Jurkat, Clone E6-1 (cell line): Measurements from ENCODE around the gene EZH2.

ENCODE experiments used
- DNase-seq: peaks from one replicate; pipeline ENCODE4 v3.0.0-alpha.2; 2011; ENCODE audit warnings: low read depth, low spot score
- H3K4me3 ChIP-seq: 2 replicates; pipeline ENCODE4 v1.5.1; 2011; ENCODE audit warnings: mild to moderate bottlenecking, low read length, control low read depth, moderate library complexity

Gene EZH2

DNA sequence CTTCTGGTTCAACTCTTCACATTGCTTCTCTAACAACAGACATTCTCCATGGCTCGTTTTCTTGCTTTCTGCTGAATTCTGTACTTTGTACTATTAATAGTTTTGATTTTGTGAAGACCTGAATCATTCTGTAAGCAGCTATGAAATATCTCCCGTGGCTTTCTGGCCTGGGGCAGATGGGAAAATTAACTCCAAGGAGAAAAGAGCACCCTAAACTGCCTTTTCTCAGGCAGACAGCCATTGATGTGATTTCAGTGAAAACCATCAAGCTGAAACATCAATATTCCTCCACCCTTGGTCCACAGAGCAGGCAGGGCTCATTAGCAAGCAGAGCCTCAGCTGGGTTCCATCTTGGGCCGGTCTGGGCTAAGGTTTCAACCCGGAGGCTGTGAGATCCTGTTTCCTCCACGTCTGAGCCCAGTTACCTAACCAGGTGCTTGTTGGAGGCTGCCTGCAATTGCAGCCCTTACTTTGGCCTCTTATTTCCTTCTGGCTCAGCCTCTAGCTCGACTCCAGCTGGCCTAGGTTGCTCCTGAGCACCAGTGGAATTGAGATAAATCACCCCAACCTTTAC is 21.1 kb upstream of the EZH2 start:
- no peak for DNase-seq

DNA sequence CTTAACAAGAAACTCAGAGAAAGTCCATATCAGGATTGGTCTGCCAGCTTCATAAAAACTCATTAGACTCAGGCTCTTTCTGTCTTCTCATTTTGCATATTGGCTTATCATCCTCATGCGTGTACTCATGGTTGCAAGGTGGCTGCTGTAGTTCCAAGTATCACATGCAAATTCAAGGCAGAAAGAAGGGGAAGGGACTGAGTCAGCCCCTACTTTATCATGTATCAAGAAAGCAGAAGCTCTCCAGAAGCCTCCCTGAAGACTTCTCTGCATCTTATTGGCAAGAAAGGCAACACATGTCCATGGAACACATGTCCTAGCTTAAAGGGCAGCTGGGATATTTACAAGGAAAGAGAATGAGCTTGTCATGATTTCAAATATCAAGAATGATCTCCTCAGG is 19.4 kb upstream of the EZH2 start:
- DNase-seq: no peak
- H3K4me3 ChIP-seq: no peak overlapping the region

More for the DNA sequence above, 21.1 kb upstream of the EZH2 start:
- H3K4me3 ChIP-seq: no peak overlapping the region

DNA sequence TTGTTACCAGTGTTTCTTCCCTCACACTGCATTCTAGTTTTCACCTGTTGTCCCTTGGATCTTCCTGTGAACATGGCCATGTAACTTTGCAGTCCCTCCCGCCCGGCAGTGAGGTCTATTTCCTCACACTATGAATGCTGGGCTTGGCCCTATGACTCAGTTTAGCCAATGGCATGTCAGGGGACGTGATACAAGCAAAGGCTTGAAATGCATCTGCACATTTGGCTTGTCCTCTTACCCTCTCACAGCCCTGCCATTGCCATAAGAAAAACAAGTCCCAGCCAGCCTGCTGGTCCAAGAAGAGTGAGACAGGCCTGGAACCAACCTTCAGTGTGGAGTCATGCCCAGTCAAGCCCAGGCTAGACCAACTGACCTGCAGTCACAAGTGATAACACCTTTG is 17.1 kb upstream of the EZH2 start:
- H3K4me3 ChIP-seq: no peak overlapping the region
- DNase-seq: no peak

DNA sequence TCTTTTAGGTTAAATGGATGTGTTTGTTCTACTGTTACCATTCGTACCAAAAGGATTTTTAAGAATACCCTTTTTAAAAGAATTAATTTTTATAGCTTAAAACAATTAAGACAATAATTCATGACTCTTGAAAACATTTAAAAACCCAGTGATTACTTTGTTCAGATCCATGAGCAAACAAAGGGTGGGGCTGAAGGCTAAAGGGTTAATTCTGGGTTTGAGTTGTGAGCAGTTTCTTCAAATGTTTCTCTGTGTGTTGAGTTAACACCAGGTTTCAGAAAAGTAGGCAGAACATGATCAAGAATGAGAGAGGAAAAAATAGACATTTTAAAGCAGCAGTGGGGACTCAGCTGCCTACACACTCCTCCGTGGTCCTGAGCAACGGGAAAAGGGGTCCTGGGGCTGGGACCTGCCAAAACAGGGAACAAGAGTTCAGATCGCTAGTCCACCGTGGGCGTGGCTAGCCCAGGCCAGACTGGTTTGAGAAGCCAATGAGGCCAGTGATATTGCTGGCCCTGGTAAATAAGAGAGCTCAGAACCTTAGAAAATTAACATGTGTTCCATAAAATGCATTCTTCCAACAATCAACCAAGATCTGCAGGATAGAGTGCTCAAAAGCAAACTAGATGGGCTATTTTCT is 14.9 kb upstream of the EZH2 start:
- DNase-seq: no peak
- H3K4me3 ChIP-seq: no peak overlapping the region

DNA sequence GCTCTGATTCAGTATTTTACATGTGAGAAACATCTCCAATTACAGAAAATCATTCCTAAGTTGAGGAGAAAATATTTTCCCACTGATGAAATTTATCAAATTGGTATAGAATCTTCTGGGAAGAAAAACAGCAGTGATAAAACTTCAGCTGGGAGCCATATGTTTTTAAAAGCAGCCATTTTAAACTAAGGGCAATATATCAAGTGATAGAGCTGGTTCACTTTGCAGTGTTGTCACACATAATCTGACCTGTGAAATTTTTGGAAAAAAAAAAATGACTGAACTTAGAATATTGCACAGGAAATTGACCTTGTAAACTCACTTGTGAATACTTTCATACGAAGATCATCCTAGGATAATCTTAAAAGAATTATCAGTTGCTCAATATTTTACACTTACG is 10.5 kb upstream of the EZH2 start:
- no peak overlapping the region for H3K4me3 ChIP-seq
- DNase-seq: no peak

DNA sequence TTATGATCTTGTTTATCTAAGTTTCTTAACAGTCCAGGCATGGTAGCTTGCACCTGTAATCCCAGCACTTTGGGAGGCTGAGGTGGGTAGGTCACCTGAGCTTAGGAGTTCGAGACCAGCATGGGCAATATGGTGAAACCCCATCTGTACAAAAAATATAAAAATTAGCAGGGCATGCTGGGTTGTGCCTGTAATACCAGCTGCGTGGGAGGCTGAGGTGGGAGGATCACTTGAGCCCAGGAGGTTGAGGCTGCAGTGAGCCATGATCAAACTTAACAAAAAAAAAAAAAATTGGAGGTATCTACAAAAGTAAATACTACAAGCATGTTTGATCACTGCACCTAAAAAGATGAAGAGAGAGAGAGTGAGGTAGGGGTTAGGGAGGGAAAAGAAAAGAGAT is 9.0 kb upstream of the EZH2 start:
- DNase-seq: no peak
- H3K4me3 ChIP-seq: no peak overlapping the region

DNA sequence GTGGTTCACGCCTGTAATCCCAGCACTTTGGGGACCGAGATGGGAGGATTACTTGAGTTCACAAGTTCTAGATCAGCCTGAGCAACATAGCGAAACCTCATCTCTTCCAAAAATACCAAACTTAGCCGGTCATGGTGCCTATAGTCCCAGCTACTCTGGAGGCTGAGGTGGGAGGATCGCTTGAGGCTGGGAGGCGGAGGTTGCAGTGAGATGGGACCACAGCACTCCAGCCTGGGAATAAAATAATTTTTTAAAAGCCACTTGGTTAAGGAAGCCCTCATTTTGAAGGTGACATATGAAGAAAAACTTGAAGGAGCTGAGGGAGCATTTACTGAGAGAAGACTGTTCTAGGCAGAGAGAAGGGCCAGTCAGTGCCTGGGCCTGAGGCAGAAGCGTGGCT is 4.2 kb upstream of the EZH2 start:
- no peak for DNase-seq

DNA sequence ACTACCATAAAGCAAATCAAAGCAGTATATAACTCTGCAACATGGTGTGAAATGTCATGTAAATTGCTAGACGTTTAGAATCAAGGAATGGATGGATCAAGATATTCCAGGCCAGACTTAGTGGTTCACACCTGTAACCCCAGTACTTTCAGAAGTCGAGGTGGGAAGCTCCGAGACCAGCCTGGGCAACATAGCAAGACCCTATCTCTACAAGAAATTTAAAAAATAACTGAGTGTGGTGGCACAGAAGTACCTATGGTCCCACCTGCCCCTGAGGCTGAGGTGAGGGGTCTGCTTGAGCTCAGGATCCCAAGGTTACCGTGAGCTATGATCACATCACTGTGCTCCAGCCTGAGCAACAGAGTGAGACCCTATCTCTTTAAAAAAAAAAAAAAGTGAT is 2.8 kb upstream of the EZH2 start:
- no peak overlapping the region for H3K4me3 ChIP-seq
- DNase-seq: no peak

More for the DNA sequence above, 4.2 kb upstream of the EZH2 start:
- H3K4me3 ChIP-seq: no peak overlapping the region

DNA sequence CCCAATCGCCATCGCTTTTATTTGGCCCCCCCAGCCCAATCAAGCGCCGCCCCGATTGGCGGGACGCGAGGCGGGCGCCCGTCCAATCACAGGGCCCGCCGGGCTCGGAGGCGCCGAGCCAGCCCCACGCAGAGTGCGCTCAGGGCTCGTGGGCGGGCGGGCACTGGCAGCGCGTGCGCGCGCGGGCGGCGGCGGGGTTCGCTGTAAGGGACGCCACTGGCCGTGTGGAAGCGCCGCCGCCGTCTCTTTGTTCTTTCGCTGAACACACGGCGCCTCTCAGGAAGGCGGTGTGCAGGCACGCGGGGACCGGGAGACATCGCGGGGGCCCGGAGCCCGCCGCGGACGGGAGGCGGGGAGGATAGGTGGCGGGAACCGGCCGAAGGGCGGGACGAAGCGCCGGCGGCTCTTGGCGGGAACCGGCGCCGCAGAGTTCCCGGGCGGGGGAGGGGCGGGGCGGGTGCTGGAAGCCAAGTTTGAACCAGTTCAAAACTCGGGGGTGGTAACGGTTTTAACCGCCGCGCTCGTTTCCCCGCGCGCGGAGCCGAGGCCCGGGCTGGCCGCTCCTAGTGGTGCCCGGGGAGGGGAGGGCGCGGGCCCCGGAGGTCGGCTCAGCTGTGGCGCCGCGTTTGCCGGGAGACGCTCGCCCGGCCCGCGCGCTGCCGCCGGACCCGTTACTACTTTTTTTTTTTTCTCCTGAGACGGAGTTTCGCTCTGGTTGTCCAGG is 370 bp upstream of the EZH2 start:
- peak; percentile 83 for DNase-seq
- H3K4me3 ChIP-seq: peak overlapping the region; percentile 79

DNA sequence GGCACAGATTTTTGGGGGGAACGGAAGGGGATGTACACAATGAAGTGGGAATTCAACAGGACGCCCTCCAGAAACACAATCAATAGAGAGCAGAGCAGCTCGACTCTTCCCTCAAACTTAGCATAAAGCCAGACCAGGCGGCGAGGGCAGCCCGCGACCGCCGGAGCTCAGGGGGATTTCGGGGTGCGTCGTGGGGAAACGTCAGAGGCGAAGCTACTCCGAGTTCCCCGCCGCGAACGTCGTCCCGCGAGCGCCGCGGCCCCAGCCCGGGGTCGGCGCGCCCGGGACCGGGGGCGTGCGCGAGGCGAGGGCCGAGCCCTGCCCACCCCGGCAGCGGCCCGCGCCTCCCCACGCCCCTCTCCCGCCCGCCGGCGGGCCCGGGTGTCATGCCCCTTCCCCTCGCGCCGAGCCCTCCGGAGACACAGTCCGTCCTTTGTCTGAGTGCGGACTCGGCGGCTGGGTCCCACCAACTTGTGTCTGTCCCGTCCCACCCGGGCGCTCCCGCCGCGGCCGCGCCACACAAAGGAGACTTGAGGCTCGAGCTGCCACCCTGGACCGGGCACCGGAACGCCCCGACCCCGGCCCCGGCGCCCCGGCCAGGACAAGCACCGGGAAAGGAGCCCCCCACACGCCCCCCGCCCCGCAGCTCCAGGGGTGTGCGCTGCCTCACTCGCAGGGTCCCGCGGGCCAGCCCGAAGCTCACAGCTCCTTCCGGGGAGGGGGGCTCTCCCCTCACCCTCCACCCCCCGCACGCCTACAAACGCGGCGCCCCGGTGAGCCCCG is 634 bp downstream of the EZH2 start:
- DNase-seq: no peak
- peak overlapping the region; percentile 79 for H3K4me3 ChIP-seq

DNA sequence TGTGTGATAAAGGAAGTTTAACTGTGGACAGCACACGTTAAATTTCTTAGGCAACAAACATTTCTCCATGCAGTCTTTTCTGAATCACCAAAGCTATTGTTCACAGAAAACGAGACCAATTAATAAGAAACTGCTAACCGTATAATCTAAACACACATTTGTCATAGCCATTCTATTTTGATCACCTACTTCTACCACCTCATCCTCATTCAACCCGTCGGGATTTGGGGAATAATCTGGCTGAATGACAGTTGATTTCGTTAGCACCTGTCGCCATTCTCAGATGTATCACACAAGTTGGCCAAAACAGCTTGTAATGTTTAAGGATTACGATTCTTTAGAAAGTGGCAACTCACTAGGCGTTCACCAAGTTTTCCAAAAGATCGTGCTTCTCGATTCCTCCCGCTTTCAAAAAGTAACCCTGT is 1.2 kb downstream of the EZH2 start:
- DNase-seq: no peak

DNA sequence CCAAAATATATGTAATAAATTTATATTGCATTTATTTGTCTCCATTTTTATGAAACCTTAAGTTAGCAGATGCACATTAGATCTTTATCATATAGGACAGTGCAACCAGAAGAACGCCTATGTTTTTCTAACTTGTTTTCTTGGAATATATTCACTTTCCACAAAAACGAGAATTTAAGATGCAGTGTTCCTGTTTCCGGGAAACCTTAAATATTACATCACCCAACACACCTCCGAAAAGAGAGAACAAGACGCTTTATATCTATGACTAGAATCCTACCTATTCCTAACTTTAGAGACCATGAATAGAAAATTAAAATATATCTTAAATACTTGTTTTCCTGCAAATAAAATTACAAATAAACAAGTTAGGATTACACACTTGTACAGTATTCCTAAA is 1.9 kb downstream of the EZH2 start:
- DNase-seq: no peak
- H3K4me3 ChIP-seq: peak overlapping the region; percentile 79; the same call in 1 of the 2 replicates

More for the DNA sequence above, 1.2 kb downstream of the EZH2 start:
- H3K4me3 ChIP-seq: peak overlapping the region; percentile 79

DNA sequence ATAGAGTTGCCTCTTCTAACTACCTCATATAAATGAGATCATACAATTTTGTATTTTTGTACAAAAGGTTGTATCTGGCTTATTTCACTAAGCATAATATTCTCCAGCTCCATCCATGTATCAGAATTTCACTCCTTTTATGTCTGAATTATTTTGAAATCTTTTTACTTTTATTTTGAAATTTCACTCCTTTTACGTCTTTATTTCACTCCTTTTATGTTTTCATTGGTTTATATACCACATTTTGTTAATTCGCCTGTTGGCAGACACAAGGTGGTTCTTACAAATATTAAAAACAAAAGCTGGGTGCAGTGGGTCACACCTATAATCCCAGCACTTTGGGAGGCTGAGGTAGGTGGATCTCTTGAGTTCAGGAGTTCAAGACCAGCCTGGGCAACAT is 5.8 kb downstream of the EZH2 start:
- no peak overlapping the region for H3K4me3 ChIP-seq
- DNase-seq: no peak

DNA sequence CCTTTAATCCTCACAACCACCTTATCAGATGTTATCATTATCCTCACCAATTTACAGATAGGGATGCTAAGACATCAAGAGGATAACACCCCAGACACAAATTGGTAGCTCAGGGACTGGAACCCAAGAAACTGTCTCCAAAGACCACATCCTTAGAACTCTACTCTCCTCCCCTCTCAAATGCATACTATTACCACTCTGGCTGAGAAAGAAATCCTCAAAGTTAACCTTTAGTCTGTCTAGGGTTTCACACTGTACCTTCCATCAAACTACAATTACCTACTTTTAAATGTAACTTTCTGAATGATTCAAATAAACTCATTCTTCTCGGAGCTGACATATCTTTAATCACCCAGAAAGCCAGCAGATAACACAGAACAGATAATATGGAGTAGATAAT is 6.6 kb downstream of the EZH2 start:
- H3K4me3 ChIP-seq: no peak overlapping the region
- DNase-seq: no peak

DNA sequence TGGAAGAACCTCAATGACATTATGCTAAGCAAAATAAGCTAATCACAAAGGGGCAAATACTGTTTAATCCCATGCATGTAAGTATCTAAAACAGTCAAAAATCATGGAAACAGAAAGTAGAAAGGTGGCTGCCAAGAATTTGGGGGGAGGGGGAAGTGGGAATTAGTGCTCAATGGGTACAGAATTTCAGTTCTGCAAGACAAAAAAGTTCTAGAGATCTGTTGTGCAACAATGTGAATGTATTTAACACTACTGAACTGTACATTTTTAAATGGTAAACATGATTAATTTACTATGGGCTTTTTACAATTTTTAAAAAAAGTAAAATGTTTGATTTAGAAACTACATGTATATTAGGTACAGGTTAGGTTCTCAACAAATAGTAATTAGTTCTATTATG is 11.9 kb downstream of the EZH2 start:
- no peak overlapping the region for H3K4me3 ChIP-seq
- no peak for DNase-seq

DNA sequence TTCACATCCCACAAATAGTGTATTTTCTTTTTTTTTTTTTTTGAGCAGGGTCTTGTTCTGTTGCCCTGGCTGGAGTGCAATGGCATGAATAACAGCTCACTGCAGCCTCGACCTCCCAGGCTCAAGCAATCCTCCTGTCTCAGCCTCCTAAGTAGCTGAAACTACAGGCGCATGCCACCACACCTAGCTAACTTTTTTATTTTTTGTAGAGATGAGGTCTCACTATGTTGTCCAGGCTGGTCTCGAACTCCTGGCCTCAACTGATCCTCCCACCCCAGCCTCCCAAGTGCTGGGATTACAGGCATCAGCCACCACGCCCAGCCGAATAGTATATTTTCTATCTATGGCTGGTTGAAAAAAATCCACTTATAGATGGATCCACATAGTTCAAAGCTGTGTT is 12.5 kb downstream of the EZH2 start:
- DNase-seq: no peak

DNA sequence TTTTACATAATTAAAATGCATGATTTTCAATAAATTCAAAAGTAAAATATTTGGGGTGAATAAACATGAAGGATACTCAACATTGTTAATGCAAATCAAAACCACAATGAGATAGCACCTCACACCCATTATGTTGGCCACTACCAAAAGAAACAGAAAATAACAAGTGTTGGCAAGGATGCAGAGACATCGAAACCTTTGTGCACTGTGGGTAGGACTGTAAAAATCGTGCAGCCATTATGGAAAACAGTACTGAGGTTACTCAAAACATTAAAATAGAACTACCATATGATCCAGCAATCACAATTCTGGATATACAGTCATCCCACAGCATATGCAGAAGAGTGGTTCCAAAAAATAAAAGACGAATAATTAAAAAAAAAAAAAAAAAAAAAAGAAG is 13.1 kb downstream of the EZH2 start:
- DNase-seq: no peak
- H3K4me3 ChIP-seq: no peak overlapping the region

More for the DNA sequence above, 12.5 kb downstream of the EZH2 start:
- no peak overlapping the region for H3K4me3 ChIP-seq

DNA sequence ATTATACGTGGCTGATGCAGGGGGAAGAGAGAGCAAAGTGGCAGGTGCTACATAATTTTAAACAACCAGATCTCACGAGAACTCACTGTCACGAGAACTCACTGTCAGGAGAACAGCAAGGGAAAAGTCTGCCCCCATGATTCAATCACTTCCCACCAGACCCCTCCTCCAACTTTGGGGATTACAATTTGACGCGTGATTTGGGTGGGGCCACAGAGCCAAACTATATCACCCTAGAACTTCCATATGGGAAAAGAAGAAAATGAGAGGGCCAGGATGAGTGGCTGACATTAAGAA is 15.8 kb downstream of the EZH2 start:
- no peak for DNase-seq
- no peak overlapping the region for H3K4me3 ChIP-seq

DNA sequence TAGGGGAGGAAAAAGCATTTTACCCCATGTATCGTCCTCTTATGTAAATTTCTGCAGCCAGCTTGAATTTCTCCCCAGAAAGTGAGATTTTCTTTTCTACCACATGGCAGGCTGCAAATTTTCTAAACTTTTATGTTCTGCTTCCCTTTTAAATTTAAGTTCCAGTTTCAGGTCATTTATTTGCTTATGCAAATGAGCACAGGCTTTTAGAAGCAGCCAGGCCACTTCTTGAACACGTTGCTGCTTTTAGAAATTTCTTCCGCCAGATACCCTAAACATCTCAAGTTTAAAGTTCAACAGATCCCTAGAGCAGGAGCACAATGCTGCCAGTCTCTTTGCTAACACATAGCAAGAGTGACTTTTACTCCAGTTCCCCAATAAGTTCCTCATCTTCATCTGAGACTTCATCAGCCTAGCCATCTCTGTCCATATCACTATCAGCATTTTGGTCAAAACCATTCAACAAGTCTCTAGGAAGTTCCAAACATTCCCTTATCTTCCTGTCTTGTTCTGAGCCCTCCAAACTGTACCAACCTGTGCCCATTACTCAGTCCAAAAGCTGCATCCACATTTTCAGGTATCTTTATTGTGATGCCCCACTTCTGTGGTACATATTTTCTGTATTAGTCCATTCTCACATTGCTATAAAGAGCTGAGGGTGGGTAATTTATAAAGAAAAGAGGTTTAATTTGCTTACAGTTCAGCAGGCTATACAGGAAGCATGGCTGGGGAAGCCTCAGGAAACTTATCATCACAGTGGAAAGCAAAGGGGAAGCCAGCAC is 16.3 kb downstream of the EZH2 start:
- H3K4me3 ChIP-seq: no peak overlapping the region
- no peak for DNase-seq
